Right lobe of liver (tissue), 6 donors: ENCODE data around the gene PRKAG3. TPM values are rescaled to one million over a fixed set of nuclear protein-coding genes. Genes with fewer than 3 reads are reported as not detected.

ENCODE experiments used
- ATAC-seq, 4 donors: fragments of 200-7000 bp; cut with Tn5 transposase; one replicate each; pipeline ENCODE4 v1.9.1; 2020; ENCODE audit warnings: mild to moderate bottlenecking in 4 of 4, moderate library complexity in 4 of 4
- DNase-seq, 3 donors: peaks; one replicate each; pipeline ENCODE4 v3.0.0-alpha.2; 2020
- H3K27ac ChIP-seq, 3 donors: fragments of 200-600 bp; one replicate each; pipeline ENCODE4 v1.8.0; 2022
- H3K27me3 ChIP-seq, 2 donors: fragments of 200-600 bp; one replicate each; pipeline ENCODE4 v1.8.0; 2022
- H3K36me3 ChIP-seq, 4 donors: fragments of 200-600 bp; sonication (generic) in 1 of 4; one replicate each; pipeline versions ENCODE4 v1.5.1 to v1.8.0; 2017 to 2022; ENCODE audit warnings: control low read depth in 1 of 4
- H3K4me1 ChIP-seq, 4 donors: fragments of 200-600 bp; sonication (generic) in 1 of 4; one replicate each; pipeline versions ENCODE4 v1.5.1 to v1.8.0; 2017 to 2022; ENCODE audit warnings: control low read depth in 1 of 4
- H3K4me3 ChIP-seq, 3 donors: fragments of 200-600 bp; one replicate each; pipeline ENCODE4 v1.8.0; 2022
- H3K9me3 ChIP-seq, 4 donors: fragments of 200-600 bp; sonication (generic) in 1 of 4; one replicate each; pipeline versions ENCODE4 v1.5.1 to v1.8.0; 2017 to 2022; ENCODE audit warnings: control low read depth in 1 of 4
- CTCF ChIP-seq, 4 donors: fragments of 200-600 bp in 3 of 4; fragments of 450-650 bp in 1 of 4; IDR thresholded peaks; one replicate each; pipeline versions ENCODE4 v1.5.1 to v1.8.0; 2016 to 2022; ENCODE audit warnings: antibody characterized with exemption in 4 of 4, mild to moderate bottlenecking in 2 of 4
- POLR2A ChIP-seq: fragments of 450-650 bp; IDR thresholded peaks from one replicate; pipeline ENCODE4 v1.6.1; 2017; ENCODE audit warnings: antibody characterized with exemption, mild to moderate bottlenecking
- WGBS: methylation state at CpG from one replicate; pipeline ENCODE4 v1.1.6; 2018; ENCODE audit warnings: low coverage, low lambda C conversion rate; ENCODE audit not compliant: insufficient coverage; ENCODE audit errors: missing lambda C conversion rate; 5-methylcytosine and 5-hydroxymethylcytosine counted together
- intact Hi-C, 2 donors: fragments of 100-400 bp; cut with DNase I; formaldehyde crosslinking; loops; one replicate each; pipeline versions ENCODE4 v1.11.2 to v1.14.1; 2022
- total RNA-seq, 6 experiments: library from RNA; depleted of rRNA in 2 of 6; stranded (reverse); fragments of >200 nt in 2 of 6; fragmentation: NEBNext Ultra II Directional in 3 of 6; extraction: Animal tissue kit (Norgen Biotek cat#: 25700) in 3 of 6; gene quantifications; one replicate each; pipeline versions ENCODE4 v1.1.0 to v1.2.4, GENCODE V29; 2016 to 2023
- donor health status: DM: no; HTN: yes; CAD: no.
- donor health status: DM: no; HTN: no; CAD: no.
- donor health status: DM: no; HTN: no; CAD: no.
- donor health status: DM: no; HTN: yes; CAD: no.
- donor health status: DM: no; HTN: yes; CAD: no.

Gene PRKAG3
- total RNA-seq, 6 experiments from 2014 or later = not detected

DNA sequence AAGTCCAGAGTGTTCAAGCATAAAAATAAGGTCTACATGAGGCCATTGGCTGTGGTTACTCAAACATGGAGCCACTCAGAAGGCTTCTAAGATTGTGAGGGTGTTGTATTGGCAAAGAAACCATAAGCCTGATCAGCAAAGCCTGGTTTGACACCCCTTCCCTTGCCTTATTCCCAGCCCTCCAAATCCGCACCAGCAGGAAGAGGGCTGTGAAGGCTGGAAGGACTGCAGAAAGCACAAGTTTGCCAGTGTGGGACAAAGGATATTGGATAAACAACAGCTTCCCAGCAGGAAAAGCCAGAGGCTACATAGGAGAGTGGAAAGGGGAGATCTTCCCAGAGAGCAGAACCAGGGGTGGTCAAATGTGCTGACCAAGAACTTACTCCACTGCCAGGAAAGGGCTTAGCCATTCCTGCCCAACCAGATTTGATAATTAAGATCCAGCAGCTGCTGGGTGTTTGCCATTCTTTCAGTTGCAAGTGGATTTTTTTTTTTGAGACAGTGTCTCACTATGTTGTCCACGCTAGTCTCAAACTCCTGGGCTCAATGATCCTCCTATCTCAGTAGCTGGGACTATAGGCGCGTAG is 1.5 kb upstream of the PRKAG3 start:
- H3K27me3 ChIP-seq = no peaks in the 10 kb centered on the region
- no peaks in the 10 kb centered on the region for H3K4me1 ChIP-seq
- DNase-seq (no peak), ATAC-seq (no peak)
- no peaks in the 10 kb centered on the region for H3K36me3 ChIP-seq
- 77% methylated on average over 4 of the region's 4 CpGs for WGBS
- intact Hi-C loops = loop anchor here in 1 of 2 donors (10.0 kb wide), 1 partner anchor 118 kb away; the partner anchor contains the start of gene TTLL4
- no peaks in the 10 kb centered on the region for H3K9me3 ChIP-seq
- TF ChIP-seq CTCF (IDR thresholded peaks at IDR 0.05) = no peak
- TF ChIP-seq POLR2A = no peak
- no peak overlapping the region for H3K4me3 ChIP-seq
- no peak overlapping the region for H3K27ac ChIP-seq

GRCh38 chr2:218832520-218832919 is 917 bp upstream of the PRKAG3 start:
- no peaks in the 10 kb centered on the region for H3K27me3 ChIP-seq
- no peak for TF ChIP-seq CTCF (IDR thresholded peaks at IDR 0.05)
- no peak for TF ChIP-seq POLR2A
- no peak for DNase-seq
- no peaks in the 10 kb centered on the region for H3K36me3 ChIP-seq
- H3K4me1 ChIP-seq = no peaks in the 10 kb centered on the region
- no peak overlapping the region for H3K27ac ChIP-seq
- intact Hi-C loops = loop anchor here in 1 of 2 donors (10.0 kb wide), 1 partner anchor 118 kb away; the partner anchor contains the start of gene TTLL4
- no peak overlapping the region for H3K4me3 ChIP-seq
- no peak for ATAC-seq
- no CpG with 5 or more reads among the region's 3 CpGs for WGBS
- no peaks in the 10 kb centered on the region for H3K9me3 ChIP-seq

DNA sequence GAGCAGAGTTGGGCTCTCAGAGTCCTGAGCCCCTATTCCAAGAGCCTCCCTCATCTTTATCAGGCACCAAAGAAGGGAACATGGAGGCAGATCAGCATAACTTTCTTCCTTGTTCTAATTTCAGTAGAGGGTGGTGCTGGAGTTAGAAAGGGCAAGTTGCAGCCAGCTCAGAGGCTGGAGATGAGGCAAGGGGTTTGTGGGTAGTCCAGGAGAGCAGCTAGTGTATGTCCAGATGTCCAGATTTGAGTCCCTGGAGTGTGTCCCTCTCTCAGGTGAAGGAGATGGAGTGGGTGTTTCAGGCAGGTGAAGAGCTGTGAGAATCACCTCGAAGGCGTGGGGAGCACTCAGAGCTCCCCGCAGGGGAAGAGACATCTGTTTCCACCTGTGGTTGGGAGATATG is 478 bp upstream of the PRKAG3 start:
- ATAC-seq (no peak), DNase-seq (no peak)
- no CpG with 5 or more reads among the region's 3 CpGs for WGBS
- no peak overlapping the region for H3K4me3 ChIP-seq
- no peaks in the 10 kb centered on the region for H3K4me1 ChIP-seq
- no peak for TF ChIP-seq CTCF (IDR thresholded peaks at IDR 0.05)
- no peak for TF ChIP-seq POLR2A
- no peak overlapping the region for H3K27ac ChIP-seq
- H3K36me3 ChIP-seq = no peaks in the 10 kb centered on the region
- no peaks in the 10 kb centered on the region for H3K27me3 ChIP-seq
- intact Hi-C loops = loop anchor here in 1 of 2 donors (10.0 kb wide), 1 partner anchor 117 kb away; the partner anchor contains the start of gene TTLL4
- H3K9me3 ChIP-seq = no peaks in the 10 kb centered on the region

DNA sequence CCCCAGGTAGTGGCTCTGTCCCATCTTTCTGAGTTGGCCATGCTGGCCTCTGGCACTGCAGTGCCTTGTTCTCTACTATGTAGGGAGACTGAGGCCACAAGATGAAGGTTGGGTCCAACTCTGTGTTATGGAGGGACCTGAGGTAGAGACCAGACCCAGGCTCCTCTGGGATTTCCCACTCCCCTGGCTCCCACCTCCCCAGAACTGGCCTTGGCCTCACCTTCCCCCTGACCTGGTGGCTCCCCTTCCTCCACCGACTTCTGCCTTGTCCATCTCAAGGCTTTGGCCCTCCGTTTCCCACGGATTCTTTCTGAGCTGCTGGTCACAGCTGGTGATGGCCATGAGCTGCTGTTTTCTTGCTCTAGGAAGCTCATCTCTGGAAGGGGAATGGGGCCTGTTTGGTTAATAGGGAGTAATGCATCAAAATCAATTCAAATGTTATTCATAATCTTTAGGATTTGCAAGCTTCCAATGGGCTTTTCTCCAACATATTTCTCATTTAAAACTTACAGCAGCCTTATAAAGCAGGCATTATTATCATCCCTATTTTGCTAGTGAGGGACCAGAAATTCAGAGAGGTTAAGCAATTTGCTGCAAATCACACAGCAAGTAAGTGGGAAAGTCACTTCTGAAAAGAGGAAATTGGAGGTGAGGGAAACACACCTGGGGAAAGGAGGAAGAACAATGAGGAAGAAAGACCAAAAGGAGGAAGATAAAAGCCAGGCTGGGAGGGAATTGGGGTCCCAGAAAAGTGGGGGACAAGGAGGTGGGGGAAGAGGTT is 887 bp downstream of the PRKAG3 start:
- Histone ChIP-seq H3K36me3 (no peaks in the 10 kb centered on the region), H3K4me1 (no peaks in the 10 kb centered on the region), H3K27ac (no peak overlapping the region), H3K27me3 (no peaks in the 10 kb centered on the region), H3K4me3 (no peak overlapping the region), H3K9me3 (no peaks in the 10 kb centered on the region)
- TF ChIP-seq CTCF (IDR thresholded peaks at IDR 0.05) (no peak), POLR2A (no peak)
- intact Hi-C loops = loop anchor here in 1 of 2 donors (10.0 kb wide), 1 partner anchor 116 kb away; the partner anchor contains the start of gene TTLL4
- WGBS = 40% methylated on average over 1 of the region's 3 CpGs
- no peak for DNase-seq
- ATAC-seq = no peak
